Fibroblast of peridontal ligament (primary cell): ENCODE data around the gene M1AP.
"Not testable (repeated sequence)": the region's sequence is repeated elsewhere in the genome, so short reads cannot be mapped to it uniquely, and the experiment has no call there.

ENCODE experiments used
- DNase-seq: peaks from one replicate; pipeline ENCODE4 v3.0.0-alpha.2; 2010; ENCODE audit errors: extremely low read depth

M1AP gene

DNA sequence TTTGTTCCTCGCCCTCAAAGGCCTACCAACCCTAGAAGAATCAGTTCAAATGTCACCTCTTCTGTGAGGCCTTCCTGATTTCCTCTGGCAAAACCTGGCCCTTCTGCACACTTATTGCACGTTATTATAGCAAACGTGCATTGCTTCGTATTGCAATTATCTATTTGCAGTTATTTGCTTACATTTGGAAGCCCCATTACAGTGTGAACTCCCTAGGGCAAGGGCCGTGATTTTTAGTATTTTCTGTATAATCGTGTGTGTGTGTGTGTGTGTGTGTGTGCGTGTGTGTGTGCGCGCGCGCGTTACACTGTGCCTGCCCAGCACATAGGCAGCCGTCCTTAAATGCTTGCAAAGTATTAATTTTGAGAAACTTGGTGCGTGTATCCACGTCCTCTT is 5.5 kb upstream of the M1AP start:
- no peak for DNase-seq

DNA sequence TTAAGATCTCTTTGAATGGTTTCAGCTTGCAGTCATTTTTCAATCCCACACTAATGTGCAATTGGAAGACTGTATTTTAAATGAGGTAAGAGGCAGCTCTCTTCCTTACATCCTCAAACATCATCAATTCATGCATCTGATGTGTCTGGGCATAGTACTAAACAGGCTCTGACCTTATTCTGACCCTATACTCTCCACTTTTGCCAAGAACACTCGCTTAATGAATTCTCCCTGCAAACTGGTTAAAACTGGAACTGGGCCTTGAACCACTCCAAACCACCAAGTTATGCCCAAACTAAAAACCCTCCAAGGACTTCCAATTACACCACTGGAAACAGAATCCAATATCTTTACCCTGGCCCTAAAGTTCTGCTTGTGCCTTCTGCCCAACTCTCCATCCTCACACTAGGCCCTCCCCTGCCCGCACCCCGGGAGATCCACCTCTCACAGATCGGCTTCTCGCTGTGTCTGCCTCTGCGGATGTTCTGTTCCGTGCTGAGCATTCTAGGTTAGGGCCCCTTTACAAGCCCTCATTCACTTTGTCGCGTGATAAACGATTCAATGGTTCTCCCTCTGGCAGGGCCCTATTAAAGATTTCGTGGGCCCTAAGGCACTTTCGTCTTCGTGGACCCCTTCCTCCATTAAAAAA is 1.2 kb downstream of the M1AP start:
- peak; percentile 54 for DNase-seq

DNA sequence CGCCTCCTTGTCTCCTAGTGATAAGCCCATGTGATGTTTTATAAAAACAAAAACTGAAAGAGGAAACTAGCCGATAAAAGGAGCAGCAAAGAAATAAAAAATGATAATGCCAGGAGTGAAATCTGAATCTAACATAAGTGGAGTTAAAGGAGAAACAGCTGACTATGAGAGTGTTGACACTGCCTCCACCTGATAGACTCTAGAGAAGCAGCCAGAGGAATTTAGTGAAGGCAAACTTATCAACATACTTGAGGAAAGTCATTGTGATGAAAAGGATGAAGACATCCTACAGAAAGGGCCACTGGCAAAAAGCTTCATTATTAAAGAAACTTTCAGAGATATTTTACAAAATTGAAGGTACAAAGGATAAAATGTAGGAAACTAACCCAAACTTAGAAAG is 1.9 kb downstream of the M1AP start:
- DNase-seq, result no peak

DNA sequence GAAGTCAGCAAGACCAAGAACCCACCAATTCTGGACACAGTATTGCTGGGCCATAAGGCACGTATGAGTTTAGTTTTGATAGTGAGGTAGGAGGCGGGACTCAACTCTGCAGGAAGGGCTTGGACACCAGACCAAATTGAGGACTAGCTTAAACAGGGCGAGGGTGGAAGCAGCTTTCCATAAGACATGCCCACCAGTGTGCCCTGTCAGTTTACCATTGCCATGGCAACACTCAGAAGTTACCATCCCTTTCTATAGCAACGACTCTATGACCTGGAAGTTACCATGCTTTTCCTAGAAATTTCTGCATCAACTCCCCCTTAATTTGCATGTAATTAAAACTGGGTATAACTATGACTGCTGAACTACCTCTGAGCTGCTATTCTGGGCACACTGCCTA is 2.8 kb downstream of the M1AP start:
- no peak for DNase-seq

DNA sequence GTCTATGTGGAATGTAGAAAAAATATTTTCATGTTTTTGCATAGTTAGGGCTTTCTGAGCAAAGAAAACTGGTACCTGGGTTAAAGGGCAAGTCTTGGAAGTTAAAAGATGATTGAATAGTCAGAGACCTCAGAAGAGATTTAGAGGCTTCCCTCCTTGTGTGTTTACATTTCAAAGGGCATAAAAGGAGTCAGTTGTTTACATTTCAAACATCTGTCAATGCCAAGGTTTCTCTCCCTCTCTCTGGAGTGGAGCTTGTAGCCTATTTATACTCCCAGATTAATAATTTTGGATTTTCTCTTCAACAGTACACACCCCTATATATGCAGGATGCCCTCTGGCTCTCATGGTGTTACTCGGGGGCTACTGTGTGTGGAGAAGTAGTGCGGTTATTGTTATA is 8.6 kb downstream of the M1AP start:
- DNase-seq, result no peak

DNA sequence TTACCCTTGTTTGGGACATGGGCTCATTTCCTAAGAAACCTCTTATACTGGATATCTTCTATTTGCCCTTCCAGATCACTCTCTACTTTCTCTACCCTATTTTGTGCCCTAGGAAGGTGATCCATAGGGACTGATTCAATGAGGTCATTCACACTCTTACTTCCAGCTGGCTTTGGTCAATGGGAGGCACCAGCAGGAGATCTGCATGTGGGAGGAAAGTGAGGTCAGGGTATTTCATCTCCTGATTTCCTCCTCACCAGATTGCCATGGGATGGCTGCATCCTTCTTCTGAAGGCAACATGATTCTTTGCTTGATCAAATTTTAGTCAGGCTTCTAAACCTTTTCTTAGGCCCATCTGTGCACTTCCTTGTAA is 15.2 kb downstream of the M1AP start:
- DNase-seq, result no peak

DNA sequence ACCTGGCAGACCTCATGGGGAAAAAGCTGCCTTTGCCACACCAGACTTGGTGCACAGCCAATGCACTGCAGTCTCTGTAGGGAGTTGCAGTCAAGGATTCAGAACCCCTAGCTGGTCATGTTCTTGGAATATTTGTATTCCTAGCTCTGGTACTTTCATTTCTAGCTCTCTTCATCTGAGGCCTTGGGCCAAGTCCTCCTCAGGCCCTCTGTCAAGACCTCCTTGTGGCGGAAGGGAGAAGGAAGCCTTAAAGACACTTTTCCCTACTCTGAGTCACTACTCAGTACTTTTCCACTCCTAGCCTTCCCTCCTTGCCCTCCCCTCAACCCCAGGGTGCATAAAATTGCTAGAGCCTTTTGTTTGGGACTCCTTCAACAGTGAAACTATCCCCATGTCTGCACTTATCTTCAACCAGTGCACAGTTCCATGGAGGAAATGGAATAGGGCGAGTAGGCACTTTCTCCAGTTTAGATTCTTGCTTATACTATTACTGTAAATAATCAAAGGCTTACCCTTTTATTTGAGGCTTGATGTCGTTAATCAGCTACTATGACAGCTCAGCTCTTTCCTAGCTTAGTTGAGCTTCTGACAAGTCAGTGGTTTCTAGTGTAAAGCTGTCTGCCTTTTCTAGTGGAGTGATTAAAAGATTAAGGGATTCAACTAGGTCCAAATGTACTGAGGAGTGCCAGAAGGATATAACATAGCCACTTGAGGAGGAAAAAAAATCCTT is 15.8 kb downstream of the M1AP start:
- DNase-seq, result peak; percentile 13

DNA sequence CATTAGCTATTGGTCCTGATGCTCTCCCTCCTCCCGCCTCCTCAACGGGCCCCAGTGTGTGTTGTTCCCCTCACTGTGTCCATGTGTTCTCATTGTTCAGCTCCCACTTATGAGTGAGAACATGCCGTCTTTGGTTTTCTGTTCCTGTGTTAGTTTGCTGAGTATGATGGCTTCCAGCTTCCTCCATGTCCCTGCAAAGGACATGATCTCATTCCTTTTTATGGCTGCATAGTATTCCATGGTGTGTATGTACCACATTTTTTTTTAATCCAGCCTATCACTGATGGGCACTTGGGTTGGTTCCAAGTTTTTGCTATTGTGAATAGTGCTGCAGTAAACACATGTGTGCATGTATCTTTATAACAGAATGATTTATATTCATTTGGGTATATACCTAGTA is 17.7 kb downstream of the M1AP start:
- not testable (repeated sequence) for DNase-seq

DNA sequence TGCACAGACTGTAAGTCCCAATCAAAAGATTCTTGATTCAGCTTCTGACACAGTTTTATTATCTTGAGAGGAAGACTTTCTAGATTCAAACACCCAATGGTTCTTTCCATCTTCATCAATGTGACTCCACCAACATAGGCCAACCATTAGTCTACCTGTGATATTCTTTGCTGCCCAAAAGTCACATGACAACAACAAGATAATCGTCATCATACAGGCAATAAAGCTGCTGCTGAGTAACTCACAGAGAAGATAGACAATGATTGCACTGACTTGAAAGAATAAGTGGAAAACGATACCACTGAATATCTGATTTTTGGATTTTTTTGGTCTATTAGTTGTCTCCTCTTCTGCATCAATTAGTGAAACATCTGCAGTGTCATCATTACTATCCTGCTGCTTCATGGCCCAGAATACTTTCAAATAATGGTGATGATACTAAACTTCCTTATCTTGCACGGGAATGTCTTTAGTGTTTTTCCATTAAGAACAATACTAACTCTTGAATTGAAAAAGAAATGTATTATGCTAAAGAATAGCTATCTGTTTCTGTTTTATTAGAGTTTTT is 19.5 kb downstream of the M1AP start:
- DNase-seq, result no peak

DNA sequence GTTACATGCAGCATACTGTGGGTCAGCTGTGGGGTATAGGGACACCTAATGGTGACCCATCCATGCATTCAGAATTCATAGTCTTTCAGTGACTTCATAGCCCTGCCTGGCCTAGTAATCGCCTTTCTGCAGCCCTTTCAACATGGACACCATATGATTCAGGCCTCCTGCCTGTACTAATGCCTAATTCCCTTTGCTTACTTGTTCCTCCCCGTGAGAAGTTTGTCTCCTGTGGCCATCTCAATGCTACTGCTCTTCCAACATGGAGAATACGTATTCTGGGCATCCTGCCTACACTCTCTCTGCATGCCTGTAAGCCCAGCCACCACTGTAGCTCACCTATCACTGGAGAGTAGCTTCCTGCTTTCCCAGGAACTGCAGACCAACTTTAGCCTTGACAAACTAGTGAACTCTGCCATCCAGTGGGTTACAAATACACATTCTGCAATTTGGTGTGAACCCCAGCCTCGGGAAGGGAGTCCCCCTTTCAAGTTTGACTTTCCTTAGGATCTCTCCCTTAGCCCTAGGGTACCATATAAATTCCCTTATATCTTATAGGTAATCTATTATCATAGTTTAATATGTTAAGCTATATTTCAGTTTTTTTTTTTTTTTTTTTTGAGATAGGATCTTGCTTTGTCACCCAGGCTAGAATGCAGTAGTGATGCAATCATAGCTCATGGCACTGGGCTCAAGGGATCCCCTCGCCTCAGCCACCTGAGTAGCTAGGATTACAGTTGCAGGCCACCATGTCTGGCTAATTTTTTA is 22.3 kb downstream of the M1AP start:
- no peak for DNase-seq

DNA sequence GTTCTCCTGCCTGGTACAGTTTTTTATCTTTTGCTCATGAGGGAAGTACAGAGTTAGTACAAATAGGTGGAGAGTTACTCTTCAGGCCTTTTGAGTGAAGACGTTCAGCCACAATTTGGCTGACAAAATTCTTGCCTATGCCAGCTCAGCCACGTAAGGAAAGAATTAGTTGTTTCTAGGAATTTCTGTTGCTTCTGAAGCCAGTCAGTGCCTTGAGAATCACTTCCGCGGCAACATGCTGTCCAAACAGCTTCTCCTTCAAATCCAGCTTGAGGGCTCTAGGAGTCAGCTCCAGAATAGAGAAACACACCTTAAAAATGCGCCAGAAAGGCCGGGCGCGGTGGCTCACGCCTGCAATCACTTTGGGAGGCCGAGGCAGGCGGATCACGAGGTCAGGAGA is 27.5 kb downstream of the M1AP start:
- no peak for DNase-seq

DNA sequence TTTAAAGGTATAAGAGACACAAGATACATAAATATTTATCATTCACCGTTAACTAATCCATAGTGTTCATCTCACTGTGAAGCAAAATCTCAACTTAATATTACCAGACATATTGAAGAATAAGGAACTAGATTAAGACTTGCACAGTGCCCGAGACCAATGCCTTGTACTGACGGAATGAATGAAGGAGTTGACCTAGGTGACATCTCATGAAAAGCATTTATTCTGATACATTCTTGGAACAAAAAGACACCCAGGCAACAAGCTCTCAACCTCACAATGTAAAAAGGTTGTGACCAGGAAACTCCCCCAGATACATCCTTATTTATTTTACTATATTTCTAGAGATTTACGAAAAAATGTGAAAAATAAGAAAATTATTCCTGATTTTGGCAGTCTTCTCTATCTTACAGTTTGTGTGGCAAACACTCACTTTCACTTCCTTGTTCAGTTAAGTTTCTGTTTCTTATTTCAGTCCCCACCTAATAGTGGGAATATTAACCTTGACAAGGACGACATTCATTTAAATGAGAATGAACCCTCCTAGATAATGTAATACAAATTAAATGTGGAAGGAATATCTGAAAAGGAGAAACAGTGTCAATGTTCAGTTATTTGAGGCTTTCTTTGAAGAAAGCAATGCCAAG is 28.4 kb downstream of the M1AP start:
- no peak for DNase-seq

DNA sequence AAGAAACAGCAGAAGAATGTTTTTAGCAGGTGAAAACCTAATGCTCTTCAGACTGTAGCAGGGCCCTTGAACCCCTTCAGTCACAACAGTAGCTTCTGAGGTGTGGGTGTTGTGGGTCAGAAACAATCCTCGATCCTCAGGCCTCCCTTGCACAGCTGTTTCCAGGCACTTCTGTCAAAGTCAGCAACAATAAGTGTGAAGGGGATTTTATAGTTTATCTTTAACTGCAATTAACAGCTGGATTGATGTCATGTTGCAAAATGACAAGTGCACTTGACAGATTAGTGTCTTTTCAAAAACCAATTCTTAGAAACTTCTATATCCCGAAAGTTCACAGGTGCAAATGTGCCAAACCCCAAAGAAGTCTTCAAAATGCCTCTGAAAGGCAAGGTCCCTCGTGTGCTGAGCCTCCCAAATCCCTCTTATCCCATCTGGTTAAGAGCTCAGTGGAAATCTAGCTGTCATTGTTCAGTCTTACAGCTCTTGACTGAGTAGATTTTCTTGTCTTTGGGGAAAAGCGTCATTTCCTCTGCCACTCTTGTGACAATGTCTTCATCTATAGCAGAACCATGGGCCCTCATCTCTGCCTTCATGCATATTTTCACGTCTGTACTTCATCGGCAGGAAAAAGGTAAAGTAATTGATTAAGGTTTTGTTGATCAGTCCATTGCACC is 29.6 kb downstream of the M1AP start:
- DNase-seq, result no peak

DNA sequence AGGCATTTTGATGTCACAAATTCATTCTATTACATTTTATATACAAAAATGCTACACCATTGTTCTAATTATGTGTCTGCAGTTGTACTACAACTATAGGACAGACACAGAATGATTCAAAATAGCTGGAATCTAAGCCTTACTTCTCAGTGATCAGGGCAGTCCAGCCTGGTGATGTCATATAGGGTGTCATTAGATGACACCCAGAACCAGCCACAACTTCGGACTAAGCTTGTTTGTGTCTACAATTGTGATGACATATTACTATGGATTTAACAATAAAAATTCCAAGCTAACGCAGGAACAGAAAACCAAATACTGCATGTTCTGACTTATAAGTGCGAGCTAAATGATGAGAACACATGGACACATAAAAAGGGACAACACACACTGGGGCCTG is 31.0 kb downstream of the M1AP start:
- DNase-seq, result no peak

DNA sequence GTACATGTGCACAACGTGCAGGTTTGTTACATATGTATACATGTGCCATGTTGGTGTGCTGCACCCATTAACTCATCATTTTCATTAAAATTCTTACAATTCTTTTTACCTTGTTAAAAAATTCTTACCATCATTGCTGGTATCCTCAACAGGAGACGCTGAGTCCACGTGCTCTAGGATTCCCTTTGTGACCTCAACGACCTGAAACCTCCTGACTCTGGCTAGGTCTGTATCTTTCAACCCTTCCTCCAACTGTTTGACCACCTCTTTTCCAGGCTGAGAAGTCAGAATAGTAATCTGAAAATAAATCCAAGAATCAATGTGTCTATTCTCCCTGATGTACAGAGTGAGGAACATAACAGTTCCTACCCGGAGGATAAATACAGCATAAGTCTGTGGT is 41.2 kb downstream of the M1AP start:
- DNase-seq, result no peak

DNA sequence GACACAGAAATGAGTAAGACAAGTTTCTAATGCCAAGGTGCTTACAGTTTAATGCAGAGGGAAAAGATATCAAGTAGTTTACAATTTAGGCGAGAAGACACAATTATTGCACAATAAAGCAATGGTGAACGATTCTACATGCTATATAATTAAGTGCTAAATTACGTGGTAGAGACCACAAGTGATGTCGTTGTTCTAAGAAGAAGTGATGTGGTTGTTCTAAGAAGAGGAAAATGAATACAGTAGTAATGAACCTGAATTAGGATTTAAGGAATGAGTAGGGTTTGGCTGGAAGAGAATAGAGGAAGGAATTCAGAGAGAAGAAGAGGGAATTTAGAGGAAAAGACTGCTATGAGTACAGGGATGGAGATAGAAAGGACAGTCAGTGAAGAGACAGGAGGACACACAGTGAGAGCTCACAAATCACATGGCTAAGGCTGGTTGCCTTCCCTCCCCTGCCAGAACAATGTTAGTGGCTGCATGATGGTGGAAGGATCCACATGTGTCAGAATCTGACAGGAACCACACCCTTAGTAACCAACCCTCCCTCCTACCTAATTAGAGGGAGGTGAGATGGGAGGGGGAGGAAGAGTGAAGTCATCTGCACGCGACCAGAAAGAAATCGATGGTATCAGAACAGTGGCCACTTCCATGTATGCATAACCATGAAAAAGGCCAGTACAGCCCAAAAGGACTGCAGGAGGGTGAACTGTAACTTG is 44.7 kb downstream of the M1AP start:
- no peak for DNase-seq

DNA sequence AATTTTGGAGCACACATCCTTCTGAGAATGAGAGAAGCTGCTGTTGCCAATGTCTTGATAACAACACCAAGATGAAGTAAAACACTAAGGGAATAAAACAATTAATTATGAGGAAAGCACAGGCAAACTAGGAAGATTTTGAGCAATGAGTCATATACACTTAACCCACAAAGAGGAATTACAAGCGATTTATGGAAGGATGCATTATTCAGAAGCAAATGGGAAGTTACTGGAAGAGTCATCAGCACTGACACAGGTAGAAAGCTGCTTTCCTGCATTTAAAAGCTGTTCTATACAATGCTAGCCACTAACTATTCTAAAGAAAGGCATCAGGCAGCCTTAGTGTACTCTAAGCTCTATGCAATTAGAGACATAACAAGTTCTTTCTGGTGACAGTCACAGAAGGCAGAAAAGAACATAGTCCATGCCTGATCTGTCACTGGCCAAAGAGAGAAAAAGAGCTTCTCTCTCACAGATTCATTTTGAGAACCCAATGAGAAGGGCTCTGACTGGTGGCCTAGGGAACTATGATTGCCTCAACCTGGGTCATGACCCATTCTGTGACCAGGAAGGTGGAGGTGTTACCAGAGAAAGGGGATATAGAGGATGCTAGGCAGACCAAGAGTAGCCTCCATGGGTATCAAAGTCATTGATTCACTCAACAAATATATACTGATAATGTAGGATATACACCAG is 45.4 kb downstream of the M1AP start:
- DNase-seq, result peak; percentile 71

DNA sequence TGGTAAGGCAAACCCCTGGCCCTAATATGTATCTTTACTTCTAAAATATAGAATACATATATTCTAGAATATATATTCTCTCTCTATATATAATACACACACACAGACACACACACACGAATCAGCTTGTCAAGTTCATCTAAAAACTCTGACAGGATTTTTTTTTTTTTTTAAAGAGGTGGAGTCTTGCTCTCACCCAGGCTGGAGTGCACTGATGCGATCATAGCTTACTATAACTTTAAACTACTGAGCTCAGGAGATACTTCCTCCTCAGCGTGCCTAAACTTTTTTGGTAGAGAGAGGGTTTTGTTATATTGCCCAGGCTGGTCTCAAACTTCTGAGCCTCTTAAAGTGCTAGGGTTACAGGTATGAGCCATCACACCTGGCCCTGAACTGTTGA is 48.5 kb downstream of the M1AP start:
- DNase-seq, result no peak

DNA sequence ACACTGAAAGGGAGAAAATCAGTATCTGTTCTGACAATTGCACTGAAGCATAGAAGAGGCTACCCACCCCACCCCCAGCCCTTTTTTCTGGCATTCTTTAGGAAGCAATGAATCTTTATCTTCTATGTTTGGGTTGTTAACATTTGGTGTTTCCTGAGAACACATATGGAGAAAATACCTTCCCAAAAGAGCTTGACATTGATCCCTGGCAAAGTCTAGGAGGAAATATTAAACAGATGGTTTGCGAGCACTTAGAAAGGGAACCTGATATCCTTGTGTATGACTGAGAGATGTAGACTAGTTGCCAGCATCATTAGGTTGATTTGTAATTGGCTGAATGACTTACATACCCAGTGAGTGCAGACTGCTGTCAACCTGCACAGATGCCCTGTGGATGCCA is 50.7 kb downstream of the M1AP start:
- peak; percentile 48 for DNase-seq

DNA sequence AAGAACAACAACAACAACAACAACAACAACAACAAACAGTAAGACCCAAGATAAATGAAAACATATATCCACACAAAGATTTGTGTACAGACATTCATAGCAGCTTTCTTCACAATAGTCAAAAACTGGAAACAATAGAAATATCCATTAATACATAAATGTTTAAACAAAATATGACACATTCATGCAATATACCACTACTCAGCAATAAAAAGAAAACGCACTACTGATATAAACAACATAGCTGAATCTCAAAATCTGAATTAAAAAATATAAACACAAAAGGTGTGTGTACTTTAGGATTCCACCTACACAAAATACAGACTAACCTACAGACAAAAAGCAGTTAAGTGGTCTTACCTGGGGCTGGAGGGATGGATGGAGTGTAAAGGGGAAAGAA is 51.5 kb downstream of the M1AP start:
- DNase-seq, result no peak
